Gastroesophageal sphincter (tissue), 4 donors: ENCODE measurements around the gene VPS26B. TPM values are rescaled to one million over a fixed set of nuclear protein-coding genes. Genes with fewer than 3 reads are reported as not detected.

Source experiments
- ATAC-seq: fragments of 150-250 bp; one replicate; pipeline ENCODE4 v1.9.1; 2016; ENCODE audit warnings: mild to moderate bottlenecking, moderate library complexity
- H3K27ac ChIP-seq, 4 donors: fragments of 200-600 bp; sonication (generic) in 3 of 4; 1 replicate in 3 of 4; 2 replicates in 1 of 4; pipeline ENCODE4 v1.5.1; 2016 to 2019
- H3K27me3 ChIP-seq: fragments of 200-600 bp; sonication (generic); one replicate; pipeline ENCODE4 v1.5.1; 2019
- H3K36me3 ChIP-seq, 2 donors: fragments of 200-600 bp; sonication (generic); one replicate each; pipeline ENCODE4 v1.5.1; 2019; ENCODE audit warnings: control low read depth in 1 of 2
- H3K4me1 ChIP-seq, 3 donors: fragments of 200-600 bp; sonication (generic); 1 replicate in 2 of 3; 2 replicates in 1 of 3; pipeline ENCODE4 v1.5.1; 2016 to 2019; ENCODE audit warnings: control low read depth in 2 of 3
- H3K4me3 ChIP-seq, 2 donors: fragments of 200-600 bp; sonication (generic); one replicate each; pipeline ENCODE4 v1.5.1; 2019; ENCODE audit warnings: mild to moderate bottlenecking in 1 of 2, moderate library complexity in 1 of 2
- H3K9me3 ChIP-seq, 3 donors: fragments of 200-600 bp; sonication (generic); one replicate each; pipeline ENCODE4 v1.5.1; 2017 to 2019; ENCODE audit warnings: control low read depth in 2 of 3
- EP300 ChIP-seq: sonication (generic); formaldehyde crosslinking; IDR thresholded peaks from one replicate; pipeline ENCODE4 v1.6.1; 2017; ENCODE audit warnings: antibody characterized with exemption, mild to moderate bottlenecking
- POLR2A ChIP-seq, 2 donors: fragments of 450-650 bp; IDR thresholded peaks; one replicate each; pipeline ENCODE4 v1.6.1; 2017; ENCODE audit warnings: antibody characterized with exemption in 2 of 2, mild to moderate bottlenecking in 2 of 2, moderate library complexity in 1 of 2
- POLR2AphosphoS5 ChIP-seq: sonication (generic); formaldehyde crosslinking; IDR thresholded peaks from one replicate; pipeline ENCODE4 v1.6.1; 2017; ENCODE audit warnings: antibody characterized with exemption
- WGBS, 2 donors: methylation state at CpG; one replicate each; pipeline ENCODE4 v1.1.5; 2018; ENCODE audit warnings: low coverage in 1 of 2; 5-methylcytosine and 5-hydroxymethylcytosine counted together
- total RNA-seq, 4 donors: library from RNA; depleted of rRNA; stranded (reverse); fragments of >200 nt; gene quantifications; one replicate each; pipeline ENCODE4 v1.1.0, GENCODE V29; 2016
- TF ChIP-seq, protein P1 (sequence below), 4 experiments: fragments of 200-600 bp in 2 of 4; fragments of 450-650 bp in 2 of 4; sonication (generic) in 1 of 4; IDR thresholded peaks; one replicate each; pipeline ENCODE4 v1.5.1; 2017 to 2019; ENCODE audit warnings: antibody characterized with exemption in 4 of 4, mild to moderate bottlenecking in 2 of 4, moderate library complexity in 2 of 4

The VPS26B gene
- total RNA-seq, 4 donors from 2014 or later, result 27.6 to 56.4 (median 45.0) TPM

DNA sequence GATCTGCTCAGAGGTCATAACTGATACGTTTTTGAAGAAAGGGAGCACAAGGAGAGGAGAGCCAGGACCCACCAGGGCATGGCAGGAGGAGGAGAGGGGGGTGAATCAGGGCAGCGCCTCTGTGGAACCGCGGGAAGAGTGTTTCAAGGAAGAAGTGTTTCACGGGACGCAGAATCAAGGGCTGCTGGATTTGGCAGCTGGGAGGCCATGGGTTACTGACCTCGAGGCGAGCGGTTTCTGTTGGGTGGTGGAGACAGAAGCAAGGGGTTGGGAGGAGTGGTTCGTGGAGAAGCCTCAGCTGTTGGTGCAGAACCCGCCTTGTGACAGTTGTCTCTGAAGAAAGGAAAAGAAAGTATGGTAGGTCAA, 13.1 kb downstream of the VPS26B start:
- H3K27me3 ChIP-seq, result no peaks in the 10 kb centered on the region
- no peaks in the 10 kb centered on the region for H3K9me3 ChIP-seq
- no peak for ATAC-seq
- peaks cover 0 to 87% of the 10 kb centered on the region in 2 donors for H3K36me3 ChIP-seq
- H3K4me3 ChIP-seq, result no peak overlapping the region
- no peak for TF ChIP-seq POLR2A (IDR thresholded peaks at IDR 0.05)
- TF ChIP-seq POLR2AphosphoS5, result no peak
- no peak for TF ChIP-seq EP300
- TF ChIP-seq, protein P1, sequence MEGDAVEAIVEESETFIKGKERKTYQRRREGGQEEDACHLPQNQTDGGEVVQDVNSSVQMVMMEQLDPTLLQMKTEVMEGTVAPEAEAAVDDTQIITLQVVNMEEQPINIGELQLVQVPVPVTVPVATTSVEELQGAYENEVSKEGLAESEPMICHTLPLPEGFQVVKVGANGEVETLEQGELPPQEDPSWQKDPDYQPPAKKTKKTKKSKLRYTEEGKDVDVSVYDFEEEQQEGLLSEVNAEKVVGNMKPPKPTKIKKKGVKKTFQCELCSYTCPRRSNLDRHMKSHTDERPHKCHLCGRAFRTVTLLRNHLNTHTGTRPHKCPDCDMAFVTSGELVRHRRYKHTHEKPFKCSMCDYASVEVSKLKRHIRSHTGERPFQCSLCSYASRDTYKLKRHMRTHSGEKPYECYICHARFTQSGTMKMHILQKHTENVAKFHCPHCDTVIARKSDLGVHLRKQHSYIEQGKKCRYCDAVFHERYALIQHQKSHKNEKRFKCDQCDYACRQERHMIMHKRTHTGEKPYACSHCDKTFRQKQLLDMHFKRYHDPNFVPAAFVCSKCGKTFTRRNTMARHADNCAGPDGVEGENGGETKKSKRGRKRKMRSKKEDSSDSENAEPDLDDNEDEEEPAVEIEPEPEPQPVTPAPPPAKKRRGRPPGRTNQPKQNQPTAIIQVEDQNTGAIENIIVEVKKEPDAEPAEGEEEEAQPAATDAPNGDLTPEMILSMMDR (IDR thresholded peaks at IDR 0.05), result no peak
- H3K27ac ChIP-seq, result no peak overlapping the region
- 78 to 90% methylated on average over 8 to 11 of the region's 11 CpGs for WGBS, 2 donors
- no peaks in the 10 kb centered on the region for H3K4me1 ChIP-seq

DNA sequence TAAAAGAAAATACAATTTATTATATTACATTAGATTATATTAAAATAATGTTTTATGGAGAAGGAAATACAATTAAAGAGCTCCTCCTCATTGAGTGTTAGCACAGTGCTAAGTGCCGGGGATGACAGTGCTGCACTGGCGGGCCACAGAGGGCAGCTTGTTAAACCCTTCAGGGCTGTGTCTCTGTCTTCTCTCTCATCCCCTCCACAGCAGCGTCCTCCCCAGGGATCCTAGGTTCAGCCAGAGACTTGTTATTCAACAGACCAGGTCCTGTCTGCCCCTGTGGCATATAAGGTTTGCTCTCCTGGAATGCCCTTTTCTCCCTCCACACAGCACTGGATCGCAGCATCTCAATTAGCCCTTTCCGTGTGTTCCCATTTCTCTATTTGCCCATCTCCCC, 14.5 kb downstream of the VPS26B start:
- Histone ChIP-seq H3K4me3 (no peak overlapping the region), H3K27me3 (no peaks in the 10 kb centered on the region), H3K4me1 (no peaks in the 10 kb centered on the region), H3K36me3 (peaks cover 0 to 93% of the 10 kb centered on the region in 2 donors), H3K9me3 (no peaks in the 10 kb centered on the region), H3K27ac (no peak overlapping the region)
- WGBS, 2 donors, result 95 to 100% methylated on average over 3 to 4 of the region's 5 CpGs
- ATAC-seq, result no peak
- TF ChIP-seq POLR2AphosphoS5 (no peak), POLR2A (IDR thresholded peaks at IDR 0.05) (no peak), EP300 (no peak)
- TF ChIP-seq, protein P1 (IDR thresholded peaks at IDR 0.05), result no peak

DNA sequence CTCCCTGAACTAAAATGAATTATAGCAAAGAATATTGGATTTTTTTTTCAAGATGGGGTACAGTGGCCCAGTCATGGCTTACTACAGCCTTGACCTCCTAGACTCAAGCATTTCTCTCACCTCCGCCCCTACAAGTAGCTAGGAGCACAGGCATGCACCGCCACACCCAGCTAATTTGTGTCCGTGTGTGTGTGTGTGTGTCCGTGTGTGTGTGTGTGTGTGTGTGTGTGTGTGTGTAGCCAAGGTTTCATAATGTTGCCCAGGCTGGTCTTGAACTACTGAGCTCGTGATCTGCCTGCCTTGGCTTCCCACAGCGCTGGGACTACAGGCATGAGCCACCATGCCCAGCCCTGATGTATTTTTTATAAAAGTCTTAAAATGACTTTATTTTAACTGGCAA, 16.1 kb downstream of the VPS26B start:
- no peak overlapping the region for H3K4me3 ChIP-seq
- H3K27me3 ChIP-seq, result no peaks in the 10 kb centered on the region
- H3K9me3 ChIP-seq, result no peaks in the 10 kb centered on the region
- no peak for TF ChIP-seq EP300
- TF ChIP-seq, protein P1 (IDR thresholded peaks at IDR 0.05), result no peak
- no peak for TF ChIP-seq POLR2A (IDR thresholded peaks at IDR 0.05)
- TF ChIP-seq POLR2AphosphoS5, result no peak
- no peak overlapping the region for H3K27ac ChIP-seq
- 0 to 56% methylated on average over 1 to 6 of the region's 6 CpGs for WGBS, 2 donors
- peaks cover 0 to 98% of the 10 kb centered on the region in 2 donors for H3K36me3 ChIP-seq
- no peak for ATAC-seq
- H3K4me1 ChIP-seq, result no peaks in the 10 kb centered on the region

DNA sequence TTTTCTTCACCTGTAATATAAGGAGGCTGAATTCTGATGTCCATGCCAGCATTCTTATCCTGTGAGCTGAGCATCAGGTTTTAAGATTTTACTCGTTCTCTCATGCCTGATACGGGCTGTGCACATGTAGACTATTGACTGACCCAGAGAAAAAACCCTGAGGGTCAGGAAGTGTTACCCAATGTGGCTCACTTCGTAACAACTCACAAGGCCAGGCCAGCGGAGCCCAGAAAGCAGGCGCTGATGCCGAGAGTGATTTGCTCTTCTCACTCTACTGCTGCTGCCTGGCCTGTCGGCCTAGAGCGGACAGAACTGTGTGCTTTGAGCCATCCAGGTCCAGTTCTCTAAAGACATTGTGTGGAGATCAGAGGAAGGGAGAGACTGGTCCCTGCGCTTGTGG, 17.9 kb downstream of the VPS26B start:
- ATAC-seq, result no peak
- Histone ChIP-seq H3K4me1 (no peaks in the 10 kb centered on the region), H3K27ac (no peak overlapping the region), H3K4me3 (no peak overlapping the region), H3K9me3 (no peaks in the 10 kb centered on the region), H3K36me3 (peaks cover 0 to 100% of the 10 kb centered on the region in 2 donors), H3K27me3 (no peaks in the 10 kb centered on the region)
- TF ChIP-seq, protein P1 (IDR thresholded peaks at IDR 0.05), result no peak
- TF ChIP-seq EP300, result no peak
- TF ChIP-seq POLR2AphosphoS5, result no peak
- TF ChIP-seq POLR2A (IDR thresholded peaks at IDR 0.05), result no peak
- WGBS, 2 donors, result 83% methylated on average over 7 of the region's 9 CpGs; no CpG with 5 or more reads in 1 of the 2 donors

DNA sequence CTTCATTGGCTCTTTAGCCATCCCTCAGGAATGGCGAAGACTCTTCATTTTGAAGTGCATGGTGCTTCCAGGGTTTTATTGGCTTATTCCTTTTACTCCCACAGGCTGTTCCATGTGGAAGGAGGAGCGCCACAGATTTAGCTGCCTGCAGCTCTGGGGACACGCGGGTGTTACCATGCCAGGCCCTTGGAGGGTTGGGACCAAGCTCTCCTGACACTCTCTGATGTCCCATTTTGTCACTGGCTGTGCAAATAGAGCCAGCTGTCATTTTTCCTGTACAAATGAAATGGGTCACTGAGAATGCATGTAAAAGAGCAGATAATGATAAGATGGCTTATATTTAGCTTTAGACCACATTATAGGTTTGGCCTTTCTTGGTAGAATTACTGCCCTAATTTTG, 19.4 kb downstream of the VPS26B start:
- peaks cover 0 to 100% of the 10 kb centered on the region in 2 donors for H3K36me3 ChIP-seq
- no peak overlapping the region for H3K4me3 ChIP-seq
- H3K27me3 ChIP-seq, result no peaks in the 10 kb centered on the region
- no peak overlapping the region for H3K27ac ChIP-seq
- 92 to 100% methylated on average over 2 to 3 of the region's 4 CpGs for WGBS, 2 donors
- no peak for ATAC-seq
- H3K9me3 ChIP-seq, result no peaks in the 10 kb centered on the region
- no peaks in the 10 kb centered on the region for H3K4me1 ChIP-seq
- TF ChIP-seq POLR2AphosphoS5, result no peak
- TF ChIP-seq, protein P1 (IDR thresholded peaks at IDR 0.05), result no peak
- TF ChIP-seq EP300, result no peak
- TF ChIP-seq POLR2A (IDR thresholded peaks at IDR 0.05), result no peak
